NCI-H748 (cell line): ENCODE data around the gene AP1B1.

Experiments
- DNase-seq: peaks from one replicate; lab custom pipeline; 2025; ENCODE audit not compliant: unreplicated experiment; lab: John Stamatoyannopoulos, UW

AP1B1 gene

DNA sequence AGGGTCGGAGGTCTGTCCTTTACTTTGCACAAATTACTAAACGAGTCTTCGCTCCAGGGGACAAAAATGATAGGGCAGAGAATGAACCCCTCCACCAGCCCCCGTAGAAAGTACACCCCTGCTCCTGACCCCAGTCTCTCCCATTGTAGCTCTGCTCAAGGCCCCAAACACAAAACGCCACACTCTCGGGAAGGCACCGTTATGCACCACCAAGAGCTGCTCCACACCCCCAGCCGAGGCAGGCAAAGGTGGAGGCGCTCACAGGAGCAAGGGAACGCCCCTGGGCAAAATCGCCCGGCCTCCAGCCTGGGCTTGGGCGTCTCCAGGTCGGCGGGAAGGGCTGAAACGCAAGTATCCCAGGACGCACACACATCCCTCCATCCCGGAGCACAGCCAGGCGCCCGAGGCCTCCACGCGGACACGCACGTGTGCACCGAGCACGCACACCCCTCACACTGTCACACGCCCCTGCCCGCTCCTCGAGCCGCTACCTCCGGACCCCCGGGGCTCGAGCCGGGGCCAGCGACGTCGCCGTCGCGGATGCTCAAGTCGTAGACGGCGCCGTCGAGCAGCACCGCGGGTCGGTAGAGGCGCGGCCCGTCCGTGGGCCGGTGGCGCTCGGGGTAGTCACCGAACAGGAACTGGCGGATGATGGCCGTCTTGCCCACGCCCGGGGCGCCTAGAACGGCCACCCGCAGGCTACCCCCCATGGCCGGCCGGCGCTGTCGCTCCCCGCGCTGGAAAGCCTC, 73.7 kb downstream of the AP1B1 start:
- DNase-seq: peak; percentile 35

DNA sequence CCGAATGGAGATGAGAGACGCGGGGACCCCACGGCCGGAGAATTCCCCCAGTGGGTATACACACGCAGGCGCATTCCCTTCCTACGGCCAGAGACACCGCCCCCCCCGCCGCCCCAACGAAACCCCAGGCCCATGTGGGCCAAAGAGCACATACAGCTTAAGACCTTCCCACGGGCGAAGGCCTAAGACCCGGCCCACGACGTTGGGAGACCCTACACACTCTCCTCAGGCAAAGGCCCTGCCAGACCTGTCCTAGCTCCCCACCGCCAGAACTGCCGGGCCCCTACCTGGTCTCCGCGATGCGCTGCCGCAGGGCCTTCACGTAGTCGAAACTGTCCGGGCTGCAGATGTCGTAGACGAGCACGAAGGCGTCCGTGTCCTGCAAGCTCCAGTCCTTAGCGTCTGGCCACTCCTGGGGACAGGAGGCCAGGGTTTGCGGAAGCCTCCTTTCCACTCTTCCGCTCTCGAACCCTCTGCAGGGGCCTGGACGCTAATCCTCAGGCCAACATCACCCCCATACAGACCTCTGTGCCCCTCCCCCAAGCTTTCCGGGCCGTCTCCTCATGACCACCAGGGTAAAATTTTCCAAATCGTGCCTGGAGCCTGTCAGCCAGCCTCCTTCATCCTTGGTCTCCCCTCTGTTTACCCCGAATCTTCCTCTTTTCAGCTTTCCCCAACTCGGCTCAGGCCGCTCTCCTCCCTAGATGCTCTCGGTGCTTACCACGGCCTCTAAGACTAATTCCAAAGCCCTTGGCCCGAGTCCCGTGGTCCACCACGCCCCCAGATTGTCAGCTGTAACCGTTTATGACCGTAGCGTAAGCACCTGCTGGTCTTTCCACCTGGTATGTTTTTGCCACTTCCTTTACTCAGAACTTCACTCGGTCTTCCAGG, 74.5 kb downstream of the AP1B1 start:
- DNase-seq: peak; percentile 35

GRCh38 chr22:29313126-29313575, 75.2 kb downstream of the AP1B1 start:
- no peak for DNase-seq

DNA sequence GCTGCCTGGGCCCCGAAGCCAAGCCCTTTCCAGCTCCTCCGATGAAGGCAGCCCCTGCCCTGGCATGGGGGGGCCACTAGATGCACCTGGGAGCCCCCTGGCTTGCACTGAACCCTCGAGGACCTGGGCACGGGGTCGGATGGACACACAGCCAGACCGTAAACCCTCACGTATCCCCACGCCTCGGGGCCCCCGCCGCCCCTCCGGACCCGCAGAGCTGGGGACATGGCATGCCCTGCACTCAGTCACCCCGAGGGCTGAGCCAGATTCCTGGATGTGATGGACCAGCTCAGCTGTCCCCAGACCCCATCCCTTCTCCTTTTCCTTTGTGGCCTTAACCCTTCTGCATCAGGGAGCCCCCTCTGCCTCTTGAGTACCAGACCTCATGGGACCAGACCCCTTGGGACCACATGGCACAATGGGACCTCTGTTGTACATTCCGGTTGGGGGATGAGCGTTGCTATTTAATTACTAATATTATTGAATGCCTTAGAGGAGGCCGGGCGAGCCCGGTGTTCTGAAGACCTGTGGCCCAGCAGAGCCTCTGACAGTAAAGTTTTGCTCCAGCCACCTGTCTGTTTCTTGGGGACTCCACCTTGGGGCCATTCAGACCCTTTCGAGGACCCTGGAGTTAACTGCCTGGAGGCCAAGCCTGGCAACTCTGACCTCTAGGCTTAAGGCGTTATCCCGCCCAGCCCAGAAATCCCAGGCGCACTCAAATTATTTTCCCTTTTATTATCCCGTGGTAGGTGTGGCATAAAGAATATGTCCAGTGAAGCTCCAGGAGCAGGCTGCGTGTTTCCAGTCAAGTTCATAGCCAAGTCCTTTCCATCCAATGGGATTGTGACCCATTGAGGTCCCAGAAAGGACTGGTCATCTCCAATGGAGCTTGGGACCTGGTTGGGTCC, 75.9 kb downstream of the AP1B1 start:
- no peak for DNase-seq

- DNase-seq: no peak
These were observed 76.7 kb downstream of the AP1B1 start for GRCh38 chr22:29311464-29312217.

GRCh38 chr22:29310863-29311339, 77.5 kb downstream of the AP1B1 start:
- DNase-seq: peak; percentile 77

GRCh38 chr22:29310065-29310862, 78.1 kb downstream of the AP1B1 start:
- DNase-seq: no peak

DNA sequence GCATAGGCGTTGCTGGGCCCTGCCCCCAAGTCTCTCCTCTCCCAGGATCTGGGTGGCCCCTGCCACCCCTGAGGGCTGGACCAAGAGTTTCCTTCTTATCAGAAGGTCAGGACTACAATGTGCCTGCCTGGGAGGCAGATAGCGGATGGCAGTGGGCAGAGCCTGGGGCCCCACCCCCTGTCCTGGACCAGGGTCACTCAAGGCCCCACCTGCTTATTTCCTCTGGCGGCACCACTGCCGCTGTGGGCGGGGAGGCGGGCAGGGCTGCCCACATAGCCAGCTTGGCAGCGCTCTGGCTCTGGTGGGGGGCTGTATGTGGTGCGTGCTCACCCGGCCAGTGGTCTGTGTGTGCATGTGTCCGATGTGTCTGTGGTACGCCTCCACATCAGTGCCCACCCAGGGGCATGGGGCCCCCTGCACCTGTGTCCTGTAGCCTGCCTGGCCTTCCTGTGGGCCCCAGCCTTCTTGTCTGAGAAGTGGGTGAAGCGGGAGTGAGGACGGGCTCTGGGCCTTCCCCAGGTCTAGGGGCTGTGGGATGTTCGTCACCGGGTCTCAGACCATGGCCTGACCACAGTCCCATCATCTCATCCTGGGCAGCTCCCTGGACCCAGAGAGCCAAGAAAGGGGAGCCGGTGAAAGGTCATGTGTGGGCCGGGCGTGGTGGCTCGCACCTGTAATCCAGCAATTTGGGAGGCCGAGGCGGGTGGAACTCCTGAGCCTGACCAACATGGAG, 78.9 kb downstream of the AP1B1 start:
- DNase-seq: peak; percentile 6

GRCh38 chr22:29308791-29309262, 79.5 kb downstream of the AP1B1 start:
- no peak for DNase-seq

- DNase-seq: no peak
These were observed 80.1 kb downstream of the AP1B1 start for GRCh38 chr22:29308148-29308790.

DNA sequence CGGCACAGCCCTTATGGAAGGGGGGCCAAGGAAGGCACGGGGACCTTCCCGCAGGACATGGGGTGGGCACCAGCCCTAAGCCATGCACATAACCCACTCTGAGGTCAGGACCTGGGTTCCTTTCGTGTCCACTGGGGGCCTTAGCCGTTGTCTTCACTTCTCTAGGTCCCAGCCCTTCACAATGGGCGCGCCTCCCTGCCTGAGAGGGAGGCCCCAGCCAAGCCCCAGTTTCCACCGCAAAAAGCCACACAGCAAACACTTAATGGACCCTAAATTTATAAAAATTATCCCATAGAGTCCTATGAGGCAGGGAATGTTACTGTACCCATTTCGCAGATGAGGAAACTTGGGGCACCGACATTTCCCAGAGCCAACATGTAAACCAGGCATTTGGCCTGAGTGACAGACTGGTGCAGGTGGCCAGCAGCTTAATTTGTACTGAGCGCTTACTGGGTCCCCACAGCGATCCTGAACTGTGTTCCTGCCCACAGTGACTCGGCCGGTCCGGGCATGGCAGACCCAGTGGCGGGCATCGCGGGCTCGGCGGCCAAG, 80.7 kb downstream of the AP1B1 start:
- DNase-seq: no peak

GRCh38 chr22:29306835-29307595, 81.4 kb downstream of the AP1B1 start:
- DNase-seq: peak; percentile 64

DNA sequence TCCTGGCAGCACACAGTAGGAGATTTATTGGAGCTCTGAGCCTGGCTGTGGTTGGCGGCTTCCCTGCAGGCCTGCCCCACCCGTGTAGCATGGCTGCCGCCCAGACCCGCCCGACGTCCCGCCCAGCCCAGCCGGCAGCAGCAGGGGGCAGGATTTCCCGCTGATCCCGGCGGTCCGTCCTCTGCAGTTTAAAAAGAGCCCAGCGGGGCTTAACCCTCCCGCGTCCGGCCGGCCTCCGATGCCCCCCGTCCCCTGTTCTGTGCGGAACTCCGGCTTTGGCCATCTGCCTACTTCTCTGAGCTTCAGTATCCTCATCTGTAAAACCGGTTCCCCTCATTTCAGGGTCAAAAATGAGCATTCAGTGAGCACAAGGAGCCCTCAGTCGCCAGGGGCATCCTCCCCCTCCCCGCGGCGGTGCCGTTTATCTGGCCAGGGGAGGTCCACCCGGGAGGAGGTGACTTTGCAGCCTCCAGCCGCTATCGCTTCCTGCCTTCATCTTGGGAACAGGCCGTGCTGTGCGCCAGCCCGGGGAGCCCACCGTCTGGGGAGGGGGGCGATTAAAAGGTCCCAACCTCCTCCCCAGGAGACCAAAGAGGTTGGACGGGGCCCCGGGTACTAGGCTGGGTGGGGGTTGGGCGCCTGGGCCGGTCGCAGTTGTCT, 82.1 kb downstream of the AP1B1 start, which contains the start of gene GAS2L1:
GAS2L1 (plus strand) TSS at position 476 of the 660 bp plus-strand sequence. CDS start 1,456 bp downstream, outside the sequence.
- peak; percentile 63 for DNase-seq

DNA sequence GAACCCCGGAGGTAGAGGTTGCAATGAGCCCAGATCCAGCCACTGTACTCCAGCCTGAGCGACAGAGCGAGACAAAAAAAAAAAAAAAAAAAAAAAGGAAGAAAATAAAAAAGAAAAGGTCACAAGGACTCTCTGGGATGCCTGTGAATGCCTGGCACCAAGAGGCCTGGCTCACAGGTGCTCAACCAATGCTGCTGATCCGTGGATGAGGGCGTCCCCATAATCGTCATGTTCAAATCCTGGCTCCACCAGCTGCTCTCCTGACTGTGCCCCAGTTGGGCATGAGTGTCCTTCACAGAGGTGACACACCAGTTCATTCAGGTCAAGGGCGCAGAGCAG, 82.6 kb downstream of the AP1B1 start:
- DNase-seq: no peak

DNA sequence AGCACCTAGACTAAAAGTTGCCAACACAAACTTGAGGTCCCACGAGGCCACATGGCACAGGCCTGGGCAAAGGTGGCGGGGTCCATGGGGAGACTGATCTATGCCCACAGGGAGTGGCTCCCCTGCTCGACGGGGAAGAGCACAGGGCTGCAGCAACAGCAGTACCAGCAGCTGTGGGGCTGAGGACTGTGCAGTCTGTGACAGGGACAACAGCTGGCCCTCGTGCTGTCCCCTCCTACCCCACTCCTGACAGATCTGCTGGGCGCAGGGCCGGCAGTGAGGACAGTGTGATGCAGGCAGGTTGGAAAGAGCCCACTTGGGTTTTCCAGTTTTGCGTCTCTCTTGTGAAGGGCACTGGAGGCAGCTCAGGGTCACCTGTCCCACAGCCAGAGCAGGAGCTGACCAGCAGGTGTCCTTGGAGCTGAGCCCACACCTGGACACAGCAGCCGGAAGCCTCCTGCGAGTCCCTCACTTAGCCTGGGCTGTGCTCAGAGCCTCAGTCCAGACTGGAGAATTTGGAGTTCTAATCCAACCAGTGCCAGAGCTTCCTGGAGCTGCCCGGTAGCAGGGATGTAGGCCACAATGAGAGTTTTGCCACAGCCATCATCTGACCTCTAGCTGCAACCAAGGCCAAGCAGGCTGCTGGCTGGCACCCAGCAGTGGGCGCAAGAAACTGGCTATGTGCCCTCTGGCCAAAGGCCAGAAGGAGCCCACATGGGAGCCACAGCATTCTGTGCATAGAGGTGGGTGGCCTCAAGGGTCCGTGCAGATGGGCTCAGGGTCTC, 85.5 kb downstream of the AP1B1 start:
- DNase-seq: no peak

DNA sequence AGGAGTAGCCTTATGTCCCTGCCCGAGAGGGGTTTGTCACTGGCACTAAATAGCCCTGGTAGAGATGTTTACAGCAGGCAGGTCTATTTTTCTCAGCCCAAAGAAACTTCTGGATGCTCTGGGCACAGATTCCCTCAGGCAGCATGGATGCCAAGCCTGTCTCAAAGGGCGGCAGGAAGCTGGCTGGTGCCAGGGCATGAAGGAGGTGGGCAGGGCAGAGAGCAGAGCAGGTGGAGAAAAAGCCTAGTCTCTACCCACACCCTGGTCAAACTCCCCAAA, 86.0 kb downstream of the AP1B1 start:
- no peak for DNase-seq
